COLO668 (cell line): ENCODE data around the gene XIRP1.
"Not testable (repeated sequence)": the region's sequence is repeated elsewhere in the genome, so short reads cannot be mapped to it uniquely, and the experiment has no call there.

Source experiments
- DNase-seq: peaks from one replicate; lab custom pipeline; 2025; ENCODE audit not compliant: unreplicated experiment; lab: John Stamatoyannopoulos, UW

XIRP1 gene, protein sequence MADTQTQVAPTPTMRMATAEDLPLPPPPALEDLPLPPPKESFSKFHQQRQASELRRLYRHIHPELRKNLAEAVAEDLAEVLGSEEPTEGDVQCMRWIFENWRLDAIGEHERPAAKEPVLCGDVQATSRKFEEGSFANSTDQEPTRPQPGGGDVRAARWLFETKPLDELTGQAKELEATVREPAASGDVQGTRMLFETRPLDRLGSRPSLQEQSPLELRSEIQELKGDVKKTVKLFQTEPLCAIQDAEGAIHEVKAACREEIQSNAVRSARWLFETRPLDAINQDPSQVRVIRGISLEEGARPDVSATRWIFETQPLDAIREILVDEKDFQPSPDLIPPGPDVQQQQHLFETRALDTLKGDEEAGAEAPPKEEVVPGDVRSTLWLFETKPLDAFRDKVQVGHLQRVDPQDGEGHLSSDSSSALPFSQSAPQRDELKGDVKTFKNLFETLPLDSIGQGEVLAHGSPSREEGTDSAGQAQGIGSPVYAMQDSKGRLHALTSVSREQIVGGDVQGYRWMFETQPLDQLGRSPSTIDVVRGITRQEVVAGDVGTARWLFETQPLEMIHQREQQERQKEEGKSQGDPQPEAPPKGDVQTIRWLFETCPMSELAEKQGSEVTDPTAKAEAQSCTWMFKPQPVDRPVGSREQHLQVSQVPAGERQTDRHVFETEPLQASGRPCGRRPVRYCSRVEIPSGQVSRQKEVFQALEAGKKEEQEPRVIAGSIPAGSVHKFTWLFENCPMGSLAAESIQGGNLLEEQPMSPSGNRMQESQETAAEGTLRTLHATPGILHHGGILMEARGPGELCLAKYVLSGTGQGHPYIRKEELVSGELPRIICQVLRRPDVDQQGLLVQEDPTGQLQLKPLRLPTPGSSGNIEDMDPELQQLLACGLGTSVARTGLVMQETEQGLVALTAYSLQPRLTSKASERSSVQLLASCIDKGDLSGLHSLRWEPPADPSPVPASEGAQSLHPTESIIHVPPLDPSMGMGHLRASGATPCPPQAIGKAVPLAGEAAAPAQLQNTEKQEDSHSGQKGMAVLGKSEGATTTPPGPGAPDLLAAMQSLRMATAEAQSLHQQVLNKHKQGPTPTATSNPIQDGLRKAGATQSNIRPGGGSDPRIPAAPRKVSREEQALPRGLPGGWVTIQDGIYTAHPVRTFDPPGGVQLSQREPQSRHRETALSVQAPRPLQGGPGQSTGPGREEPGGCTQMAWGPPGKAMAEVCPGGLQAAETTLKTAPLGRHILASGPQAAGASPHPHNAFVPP (N-terminal part only)

GRCh38 chr3:39192490-39193092 lies at the start of gene XIRP1:
Gene XIRP1, minus strand, starts transcription at chr3:39192595. Its CDS starts 3,150 bp downstream, at chr3:39189445.
- DNase-seq, result no peak

GRCh38 chr3:39241561-39241960 lies 49.2 kb upstream of the XIRP1 start:
- DNase-seq, result no peak

DNA sequence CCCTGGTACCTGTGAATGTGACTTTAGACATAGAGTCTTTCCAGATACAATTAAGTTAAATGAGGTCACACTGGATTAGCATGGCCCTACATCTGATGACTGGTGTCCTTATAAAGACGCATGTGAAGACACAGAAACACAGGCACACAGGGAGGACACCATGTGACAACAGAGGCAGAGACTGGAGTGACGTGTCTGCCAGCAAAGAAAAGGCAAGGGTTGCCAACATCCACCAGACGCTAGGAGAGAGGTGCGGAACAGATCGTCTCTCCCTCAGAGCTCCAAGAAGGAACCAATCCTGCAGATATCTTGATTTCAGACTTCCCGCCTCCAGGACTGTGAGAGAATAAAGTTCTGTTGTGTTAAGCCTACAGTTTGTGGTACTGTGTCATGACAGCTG lies 44.6 kb upstream of the XIRP1 start:
- DNase-seq, result no peak

DNA sequence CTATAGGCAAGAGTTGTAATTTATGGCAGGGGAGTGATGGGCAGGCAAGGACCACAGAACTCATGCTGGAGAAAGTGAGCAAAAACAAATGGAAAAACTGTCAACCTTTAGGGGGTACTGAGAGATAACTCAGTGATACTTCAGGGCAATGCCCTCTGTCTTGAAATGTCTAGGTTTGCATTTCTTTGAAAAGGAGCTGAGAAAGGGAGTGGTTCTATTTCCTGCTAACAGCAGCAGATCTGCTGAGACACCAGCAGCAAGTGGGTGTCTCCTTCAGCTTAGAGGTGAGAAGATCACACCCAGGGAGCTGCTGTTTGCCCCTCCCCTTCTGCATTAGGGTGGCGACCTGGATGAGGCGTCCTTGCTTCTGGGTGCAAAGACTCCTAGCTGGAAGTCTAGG lies 42.3 kb upstream of the XIRP1 start:
- DNase-seq, result no peak

DNA sequence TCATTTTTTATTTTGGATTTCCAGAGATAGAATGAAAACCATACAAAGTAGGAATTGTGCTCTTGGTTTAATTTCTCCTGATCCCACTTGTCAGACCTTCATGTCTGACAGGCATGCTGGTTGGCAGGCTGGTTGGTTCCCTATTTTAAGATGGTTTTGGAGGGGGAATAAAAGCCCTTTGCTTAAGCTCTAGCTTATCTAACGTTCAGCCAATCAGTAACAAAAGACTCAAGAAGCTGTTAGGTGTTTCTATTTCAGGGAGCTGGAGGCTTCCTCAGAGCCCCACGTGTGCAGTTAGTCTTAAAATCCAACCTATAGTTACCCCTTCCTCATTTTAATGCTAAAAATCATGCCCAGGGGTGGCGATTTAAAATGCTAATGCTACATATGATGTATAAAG lies 40.5 kb upstream of the XIRP1 start:
- DNase-seq, result no peak

- DNase-seq, result no peak
Measured at GRCh38 chr3:39230453-39230852, 38.1 kb upstream of the XIRP1 start.

GRCh38 chr3:39228496-39228895 lies 36.1 kb upstream of the XIRP1 start:
- no peak for DNase-seq

- not testable (repeated sequence) for DNase-seq
Measured at GRCh38 chr3:39227596-39227995, 35.2 kb upstream of the XIRP1 start.

- DNase-seq, result no peak
Measured at GRCh38 chr3:39226106-39226741, 33.8 kb upstream of the XIRP1 start.

- no peak for DNase-seq
Measured at GRCh38 chr3:39224288-39224687, 31.9 kb upstream of the XIRP1 start.

DNA sequence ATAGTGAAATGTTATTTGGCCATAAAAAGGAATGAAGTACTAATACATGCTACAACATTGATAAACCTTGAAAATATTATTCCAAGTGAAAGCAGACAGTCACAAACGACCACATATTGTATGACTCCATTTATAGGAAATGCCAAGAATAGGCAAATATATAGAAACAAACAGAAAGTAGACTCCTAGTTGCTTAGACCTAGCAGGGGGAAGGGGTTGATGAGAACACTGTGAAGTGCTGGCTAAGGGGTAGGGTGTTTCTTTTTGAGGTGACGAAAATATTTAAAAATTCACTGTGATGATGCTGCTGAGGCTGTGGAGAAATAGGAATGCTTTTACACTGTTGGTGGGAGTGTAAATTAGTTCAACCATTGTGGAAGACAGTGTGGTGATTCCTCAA lies 30.5 kb upstream of the XIRP1 start:
- DNase-seq, result no peak

DNA sequence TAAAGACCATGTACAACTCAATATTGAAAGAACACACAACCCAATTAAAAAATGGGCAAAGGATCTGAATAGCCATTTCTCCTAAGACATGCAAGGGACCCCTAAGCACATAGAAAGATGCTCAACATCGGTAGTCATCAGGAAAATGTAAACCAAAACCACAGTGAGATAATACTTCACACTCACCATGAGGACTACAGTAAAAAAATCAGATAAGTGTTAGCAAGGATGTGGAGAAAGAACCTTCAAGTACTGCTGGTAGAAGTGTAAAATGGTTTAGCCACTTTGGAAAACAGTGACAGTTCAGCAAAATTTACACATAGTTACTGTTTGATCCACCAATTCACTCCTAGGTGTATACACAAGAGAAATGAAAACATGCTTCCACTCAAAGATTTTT lies 30.1 kb upstream of the XIRP1 start:
- DNase-seq, result no peak

DNA sequence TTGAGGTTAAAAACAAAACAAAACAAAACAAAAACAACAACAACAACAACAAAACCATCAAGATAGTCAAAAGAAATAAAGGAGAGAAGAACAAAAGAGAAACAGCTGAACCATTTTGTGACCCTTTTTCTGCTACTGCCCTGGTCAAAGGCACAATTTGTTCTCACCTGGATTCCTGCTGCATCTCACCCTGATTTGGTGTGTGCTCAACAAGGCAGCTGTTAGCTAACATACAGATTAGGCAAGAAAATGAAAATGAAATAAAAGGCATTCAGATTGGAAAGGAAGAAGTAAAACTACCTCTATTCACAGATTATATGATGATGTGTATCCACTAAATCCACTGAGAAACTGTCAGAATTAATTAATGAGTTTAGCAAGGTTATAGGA lies 28.7 kb upstream of the XIRP1 start:
- DNase-seq, result no peak

GRCh38 chr3:39220407-39221140 lies 28.2 kb upstream of the XIRP1 start:
- no peak for DNase-seq

GRCh38 chr3:39219702-39220101 lies 27.3 kb upstream of the XIRP1 start:
- no peak for DNase-seq

DNA sequence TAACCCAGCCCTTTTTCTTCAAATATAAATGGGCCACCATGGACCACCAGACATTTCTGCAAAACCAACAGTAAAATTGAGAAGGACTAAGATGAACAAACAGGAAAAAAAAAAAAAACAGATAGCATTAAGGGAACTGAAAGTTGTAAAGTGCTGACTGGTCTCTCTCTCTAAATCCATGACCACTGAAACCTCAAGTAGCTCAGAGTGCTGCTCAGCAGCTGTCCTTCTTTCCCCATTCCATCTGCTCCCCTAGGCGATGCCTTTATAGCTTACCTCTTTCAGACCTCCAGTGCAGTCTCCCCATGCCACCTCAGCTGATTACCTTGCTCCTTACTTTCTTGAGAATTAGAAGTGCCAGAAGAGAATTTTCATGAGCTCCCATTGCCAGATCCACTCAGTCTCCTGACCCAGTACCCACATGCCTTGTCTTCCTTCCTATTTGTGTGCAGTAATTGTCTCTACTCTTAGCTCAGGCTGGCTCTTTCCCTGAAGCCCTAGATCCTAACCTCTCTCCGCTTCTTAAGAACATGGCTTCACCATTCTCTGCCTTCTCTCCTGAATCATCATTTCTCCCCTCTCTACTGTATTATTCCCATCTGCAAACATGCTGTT lies 23.9 kb upstream of the XIRP1 start:
- DNase-seq, result no peak

DNA sequence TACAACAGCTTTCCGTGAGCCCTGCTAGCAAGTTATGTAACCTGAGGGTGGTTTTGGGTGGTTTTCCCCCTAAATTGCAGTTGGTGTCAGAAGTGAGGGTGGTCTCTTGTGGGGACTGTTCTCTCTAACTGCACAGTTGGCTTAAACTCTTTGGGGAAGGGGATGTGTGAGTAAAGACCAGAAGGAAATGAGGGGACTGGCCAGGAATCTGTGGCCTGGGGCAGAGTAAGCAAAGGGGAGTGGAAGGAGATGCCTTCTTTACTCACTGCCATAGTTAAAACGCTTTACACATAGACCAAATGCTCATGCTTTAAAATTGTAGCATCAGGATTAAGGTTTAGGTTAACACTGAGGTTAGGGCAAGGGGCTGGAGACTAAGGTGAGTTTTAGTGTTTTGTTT lies 21.2 kb upstream of the XIRP1 start:
- no peak for DNase-seq

GRCh38 chr3:39212665-39213064 lies 20.3 kb upstream of the XIRP1 start:
- DNase-seq, result no peak

DNA sequence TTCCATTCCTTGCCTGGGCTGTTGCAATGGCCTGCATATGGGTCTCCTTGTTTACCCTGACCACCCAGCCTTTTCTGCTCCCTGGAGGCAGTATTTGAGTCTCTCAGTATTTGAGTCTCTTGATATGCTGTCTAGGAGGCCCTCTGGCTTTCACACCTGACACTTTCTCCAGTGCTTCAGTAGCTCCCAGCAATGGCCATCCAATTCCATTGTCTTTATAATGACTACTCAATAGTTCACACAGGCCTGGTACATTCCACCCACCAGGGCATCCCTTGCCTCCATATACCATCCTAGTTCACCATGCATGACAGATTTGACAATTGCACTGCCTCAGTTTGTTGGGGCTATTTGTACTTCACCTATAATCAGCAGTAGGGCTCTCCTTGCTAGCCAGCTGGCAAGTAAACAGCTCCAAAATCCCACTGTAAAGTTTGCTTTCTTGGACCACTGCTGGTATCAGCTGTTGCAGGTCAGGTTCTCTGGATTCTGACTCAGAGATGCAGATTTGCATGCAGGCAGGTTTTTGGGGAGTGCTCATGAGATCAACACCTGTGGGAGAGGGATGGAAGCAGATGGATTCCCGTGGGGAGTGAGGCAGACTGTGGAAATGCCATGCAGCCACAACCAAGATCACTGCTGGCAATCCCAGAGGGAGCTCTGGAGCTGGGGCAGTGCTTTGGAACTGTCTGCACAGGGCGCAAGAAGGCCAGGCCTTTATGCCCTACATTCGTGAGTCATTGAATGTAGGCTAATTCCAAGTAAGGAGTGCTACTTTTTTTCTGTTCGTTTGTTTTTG lies 19.1 kb upstream of the XIRP1 start:
- DNase-seq, result no peak
